Inferior parietal cortex (tissue), 1 donor: ENCODE results near the gene YKT6.
"Not testable (repeated sequence)": the region's sequence is repeated elsewhere in the genome, so short reads cannot be mapped to it uniquely, and the experiment has no call there.

Experiments used
- DNase-seq: peaks from one replicate; pipeline ENCODE4 v3.0.0-alpha.2; 2016; ENCODE audit errors: extremely low spot score

Gene YKT6

GRCh38 chr7:44172352-44172751, 28.4 kb upstream of the YKT6 start:
- DNase-seq, result no peak

DNA sequence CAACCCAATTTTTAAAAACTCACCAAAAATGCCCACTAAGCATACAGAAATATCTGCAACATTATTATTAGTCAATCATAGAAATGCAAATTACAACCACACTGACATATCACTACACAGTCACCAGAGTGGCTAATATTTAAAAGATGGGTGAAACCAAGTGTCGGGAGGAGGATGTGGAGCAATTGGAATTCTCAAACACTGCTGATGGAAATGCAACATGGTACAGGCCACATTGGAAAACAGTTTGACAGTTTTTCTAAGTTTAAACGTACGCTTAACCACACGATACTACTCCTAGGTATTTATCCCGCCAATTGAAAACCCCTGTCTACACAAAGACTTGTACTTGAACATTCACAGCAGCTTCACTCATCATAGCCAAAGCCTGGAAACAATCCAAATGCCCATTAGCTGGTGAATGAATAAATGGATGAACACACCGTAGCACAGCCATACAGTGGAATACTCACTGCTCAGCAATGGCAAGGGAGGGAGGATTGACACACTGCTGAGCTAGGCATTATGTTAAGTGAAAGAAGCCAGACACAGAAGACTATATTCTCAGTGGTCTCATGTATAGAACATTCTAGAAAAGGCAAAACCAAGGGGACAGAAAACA, 27.9 kb upstream of the YKT6 start:
- DNase-seq, result no peak

DNA sequence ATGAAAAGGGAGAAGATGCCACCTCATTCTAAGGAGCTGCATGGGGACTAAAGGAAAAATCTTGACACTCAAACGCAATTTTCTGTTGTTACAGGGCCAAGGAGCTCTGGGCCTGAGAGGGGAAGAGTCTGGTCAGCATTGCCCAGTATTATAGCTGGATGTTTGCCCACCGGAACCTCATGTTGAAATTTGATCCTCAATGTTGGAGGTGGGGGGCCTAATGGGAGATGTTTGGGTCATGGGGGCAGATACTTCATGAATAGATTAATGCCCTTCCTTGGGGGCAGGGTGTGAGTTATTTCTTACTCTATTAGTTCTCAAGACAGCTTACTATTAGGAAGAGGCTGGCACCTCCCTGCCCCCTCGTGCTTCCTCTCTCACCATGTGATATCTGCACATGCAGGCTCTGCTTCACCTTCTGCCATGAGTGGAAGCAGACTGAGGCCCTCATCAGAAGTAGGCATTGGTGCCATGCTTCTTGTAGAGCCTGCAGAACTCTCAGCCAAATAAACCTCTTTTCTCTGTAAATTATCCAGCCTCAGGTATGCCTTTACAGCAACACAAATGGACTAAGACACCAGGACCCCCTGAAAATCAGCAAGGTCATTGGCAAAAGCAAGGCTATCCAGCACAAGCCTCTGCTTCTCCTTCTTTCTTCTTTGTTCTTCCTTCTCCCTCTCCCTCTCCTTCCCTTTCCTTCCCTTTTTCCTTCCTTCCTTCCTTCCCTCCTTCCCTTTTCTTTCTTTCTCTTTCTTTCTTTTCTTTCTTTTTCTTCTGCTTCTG, 26.7 kb upstream of the YKT6 start:
- no peak for DNase-seq

GRCh38 chr7:44174694-44174948, 26.2 kb upstream of the YKT6 start:
- not testable (repeated sequence) for DNase-seq

- DNase-seq, result no peak
These were observed 25.0 kb upstream of the YKT6 start for GRCh38 chr7:44175730-44176129.

DNA sequence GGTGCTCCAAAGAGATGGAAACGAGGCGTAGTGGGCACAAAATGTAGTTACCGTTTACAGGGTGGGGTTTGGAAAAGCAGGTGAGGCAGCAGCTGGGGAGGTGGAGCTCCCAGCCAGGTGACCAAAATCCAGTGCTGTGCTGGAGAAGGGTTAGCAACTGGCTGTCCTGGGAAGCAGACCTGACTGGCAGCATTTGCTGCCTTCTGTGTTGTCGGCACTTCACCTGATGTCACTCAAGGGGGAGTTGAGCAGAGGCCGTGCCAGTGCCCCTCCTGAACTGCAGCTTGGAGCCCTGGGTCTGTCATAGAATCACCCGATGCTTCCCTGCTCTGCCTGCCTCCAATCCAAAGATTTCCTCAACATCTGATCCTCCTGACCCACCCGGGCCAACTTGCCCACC, 24.3 kb upstream of the YKT6 start:
- no peak for DNase-seq

GRCh38 chr7:44177570-44178131, 23.1 kb upstream of the YKT6 start:
- no peak for DNase-seq

- no peak for DNase-seq
These were observed 20.1 kb upstream of the YKT6 start for GRCh38 chr7:44180631-44181030.

GRCh38 chr7:44182827-44183226, 18.0 kb upstream of the YKT6 start:
- DNase-seq, result no peak

- no peak for DNase-seq
These were observed 17.4 kb upstream of the YKT6 start for GRCh38 chr7:44183386-44183785.

GRCh38 chr7:44184206-44184872, 16.4 kb upstream of the YKT6 start:
- DNase-seq, result no peak

DNA sequence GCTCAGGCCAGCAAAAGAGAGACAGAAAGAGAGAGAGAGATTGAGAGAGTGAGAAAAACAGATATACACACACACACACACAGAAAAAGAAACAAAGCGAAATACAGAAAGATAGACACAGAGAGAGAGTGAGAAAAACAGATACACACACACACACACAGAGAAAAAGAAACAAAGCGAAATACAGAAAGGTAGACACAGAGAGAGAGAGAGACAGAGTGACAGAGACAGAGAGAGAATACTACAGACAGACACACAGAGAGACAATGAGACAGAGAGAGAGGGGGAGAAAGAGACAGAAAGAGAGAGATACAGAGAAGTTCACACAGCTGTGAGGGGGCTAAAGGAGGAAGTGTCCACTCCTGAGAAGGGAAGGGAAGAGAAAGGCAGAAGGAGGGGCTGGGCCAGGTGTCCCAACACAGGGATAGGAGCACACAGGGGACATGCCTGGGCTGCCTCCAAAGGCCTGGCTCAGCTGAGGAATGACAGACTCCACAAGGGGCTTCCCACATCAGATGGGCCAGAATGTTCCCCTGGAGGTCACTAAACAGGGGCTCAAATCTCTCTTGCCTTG, 15.8 kb upstream of the YKT6 start:
- no peak for DNase-seq

GRCh38 chr7:44185729-44186128, 15.0 kb upstream of the YKT6 start:
- DNase-seq, result no peak

GRCh38 chr7:44186736-44187135, 14.0 kb upstream of the YKT6 start:
- no peak for DNase-seq

DNA sequence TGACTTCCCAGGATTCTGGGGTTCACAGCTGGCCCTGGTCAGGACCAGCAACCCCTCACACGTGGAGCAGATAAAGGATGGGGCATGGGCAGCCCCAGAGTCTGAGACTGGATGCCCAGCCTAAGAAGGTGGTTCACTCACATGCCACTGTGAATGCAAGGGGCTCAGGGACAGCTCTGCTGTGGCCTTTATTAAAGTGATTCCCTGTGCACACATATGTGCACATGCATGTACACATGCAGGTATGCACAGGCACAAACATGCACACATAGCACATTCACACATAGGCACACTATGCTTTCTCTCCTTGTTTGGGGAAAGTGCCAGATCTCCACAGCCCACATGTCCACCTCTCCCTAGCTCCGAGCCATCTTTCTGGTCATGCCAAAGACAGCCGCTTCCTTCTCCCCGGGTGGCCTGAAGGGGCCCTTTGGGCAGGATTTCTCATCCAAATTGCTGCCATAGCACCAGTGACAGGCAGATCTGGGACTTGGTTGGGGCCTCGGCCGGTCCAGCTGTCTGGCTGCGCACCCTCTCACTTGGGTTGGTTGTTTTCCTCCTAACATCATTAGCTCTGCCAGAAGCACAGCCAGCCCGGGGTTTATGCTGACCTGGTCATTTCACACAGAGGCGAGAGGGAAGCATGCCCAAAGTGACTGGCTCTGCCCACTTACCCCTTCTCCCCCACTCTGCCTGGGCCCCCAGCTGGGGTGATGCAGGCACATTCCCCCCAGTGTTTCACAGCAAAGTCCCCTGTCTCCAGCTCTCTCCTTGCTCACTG, 13.0 kb upstream of the YKT6 start:
- DNase-seq, result no peak

DNA sequence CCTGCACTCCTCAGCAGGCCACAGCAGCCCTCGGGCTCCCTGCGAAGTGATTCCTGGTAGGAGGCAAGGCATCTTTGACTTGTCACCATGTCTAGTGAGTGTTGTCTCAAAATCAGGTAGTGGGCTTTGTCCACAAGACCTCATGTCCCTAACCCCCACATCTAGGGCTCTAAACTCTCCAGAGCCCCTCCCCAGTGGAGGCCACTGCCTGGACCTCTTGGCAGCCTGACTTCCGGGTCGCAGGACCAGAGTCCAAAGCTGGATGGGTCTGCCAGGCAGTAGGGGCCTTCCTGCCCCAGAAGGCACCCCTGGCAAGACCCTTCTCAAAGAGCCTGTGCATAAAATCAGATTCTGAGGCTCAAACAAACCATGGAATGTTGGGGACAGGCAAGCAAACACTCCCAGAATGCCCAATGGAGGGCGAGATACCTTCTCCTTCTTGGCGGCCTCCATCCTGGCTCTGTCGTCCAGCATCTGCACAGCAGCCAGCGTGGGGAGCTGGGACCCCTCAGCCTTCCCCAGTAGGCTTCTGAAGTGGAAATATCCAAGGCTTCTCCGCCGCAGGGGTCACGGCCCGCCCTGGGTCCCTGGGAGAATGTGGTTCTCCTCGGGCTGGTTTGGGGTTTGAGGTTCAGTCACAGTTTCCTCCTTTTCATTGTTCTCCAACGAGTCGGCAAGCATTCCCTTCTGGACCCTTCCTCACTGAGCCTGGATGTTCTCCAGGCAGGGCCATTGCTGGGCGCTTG, 12.1 kb upstream of the YKT6 start:
- DNase-seq, result no peak

GRCh38 chr7:44189286-44189992, 11.3 kb upstream of the YKT6 start, which contains the start of gene GCK:
TSS of gene GCK (minus strand) at chr7:44189439. CDS start at chr7:44188953, 486 bp downstream.
- DNase-seq, result no peak

GRCh38 chr7:44189993-44190872, 10.5 kb upstream of the YKT6 start:
- DNase-seq, result no peak

DNA sequence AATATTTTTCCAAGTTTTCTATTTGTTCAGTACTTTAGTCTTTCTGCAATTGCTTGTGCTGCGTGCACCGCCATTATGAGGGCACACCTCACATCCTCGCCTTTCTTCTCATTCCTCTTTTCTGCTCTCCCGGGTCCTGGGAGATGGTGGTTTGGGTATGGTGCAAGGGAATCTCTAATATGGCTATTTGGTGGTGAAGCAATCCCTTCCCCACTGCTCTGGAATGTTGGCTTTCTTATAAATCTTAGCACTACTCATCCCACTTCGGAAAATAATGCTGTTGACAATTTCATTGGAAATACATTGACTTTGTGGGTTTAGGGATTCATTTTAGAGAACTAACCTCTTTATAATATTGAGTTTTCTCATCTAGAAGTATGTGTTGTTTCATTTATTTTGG, 9.6 kb upstream of the YKT6 start:
- no peak for DNase-seq
